HCT116 (cell line): ENCODE measurements around the gene RNF180.

Experiments
- CTCF ChIP-seq, 3 experiments: fragments of 200-600 bp in 1 of 3; sonication (generic) in 1 of 3; IDR thresholded peaks in 2 of 3; conservative IDR thresholded peaks in 1 of 3; 2 replicates each; pipeline ENCODE4 v1.5.1; 2012 to 2017; ENCODE audit warnings: low read depth in 2 of 3, low read length in 2 of 3, antibody characterized with exemption in 1 of 3, borderline replicate concordance in 1 of 3, control low read depth in 1 of 3, mild to moderate bottlenecking in 1 of 3, mixed read lengths in 1 of 3, mixed run types in 1 of 3, moderate library complexity in 1 of 3; ENCODE audit not compliant: insufficient read depth in 1 of 3
- EZH2 ChIP-seq: fragments of 200-600 bp; sonication (generic); IDR thresholded peaks from 2 replicates; pipeline ENCODE4 v1.6.1; 2017; ENCODE audit warnings: antibody characterized with exemption, mixed run types
- POLR2A ChIP-seq: IDR thresholded peaks from 2 replicates; pipeline ENCODE4 v1.7.0; 2011; ENCODE audit warnings: borderline replicate concordance; ENCODE audit not compliant: insufficient read depth, insufficient read length; ENCODE audit errors: extremely low read depth
- POLR2AphosphoS5 ChIP-seq: IDR thresholded peaks from 2 replicates; pipeline ENCODE4 v1.6.1; 2011; ENCODE audit warnings: mild to moderate bottlenecking, low read depth, low read length, moderate library complexity
- REST ChIP-seq: IDR thresholded peaks from 2 replicates; pipeline ENCODE4 v1.6.1; 2012; ENCODE audit warnings: low read depth
- SRF ChIP-seq: IDR thresholded peaks from 2 replicates; pipeline ENCODE4 v1.6.1; 2012; ENCODE audit warnings: low read depth
- TCF7L2 ChIP-seq: IDR thresholded peaks from 2 replicates; pipeline ENCODE4 v1.7.0; 2011; ENCODE audit warnings: borderline replicate concordance, inconsistent platforms; ENCODE audit not compliant: insufficient read depth, insufficient read length; ENCODE audit errors: extremely low read depth
- ZBTB33 ChIP-seq: IDR thresholded peaks from 2 replicates; pipeline ENCODE4 v1.6.1; 2011; ENCODE audit warnings: mild to moderate bottlenecking, low read length, moderate library complexity; ENCODE audit not compliant: insufficient replicate concordance; ENCODE audit errors: extremely low read depth
- TF ChIP-seq, protein P1 (sequence below): IDR thresholded peaks from 2 replicates; pipeline ENCODE4 v1.6.1; 2012

GRCh38 chr5:64417390-64417789 is 251.7 kb downstream of the RNF180 start:
- no peak for TF ChIP-seq POLR2AphosphoS5
- no peak for TF ChIP-seq CTCF (IDR thresholded peaks at IDR 0.05 in 2 of 3, conservative IDR thresholded peaks at IDR 0.05 in 1 of 3; ENCODE audit: borderline replicate concordance in 1 of 3, insufficient read depth in 1 of 3, low read depth in 2 of 3, low read length in 2 of 3)
- no peak for TF ChIP-seq EZH2
- no peak for TF ChIP-seq SRF
- TF ChIP-seq, protein P1, sequence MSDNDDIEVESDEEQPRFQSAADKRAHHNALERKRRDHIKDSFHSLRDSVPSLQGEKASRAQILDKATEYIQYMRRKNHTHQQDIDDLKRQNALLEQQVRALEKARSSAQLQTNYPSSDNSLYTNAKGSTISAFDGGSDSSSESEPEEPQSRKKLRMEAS: no peak
- TF ChIP-seq POLR2A: no peak
- TF ChIP-seq TCF7L2: no peak
- no peak for TF ChIP-seq REST
- no peak for TF ChIP-seq ZBTB33
